HG03097 (cell line): ENCODE data around the gene XRCC5.
"Not testable (repeated sequence)": the region's sequence is repeated elsewhere in the genome, so short reads cannot be mapped to it uniquely, and the experiment has no call there.

ENCODE experiments used
- ATAC-seq: cut with Tn5 transposase; IDR thresholded peaks from one replicate; pipeline ENCODE4 v1.9.1; 2021; ENCODE audit not compliant: unreplicated experiment, low FRiP score

The XRCC5 gene

GRCh38 chr2:216108967-216109921, at the start of gene XRCC5:
TSS of gene XRCC5 (plus strand) at chr2:216109348. CDS start at chr2:216109437, 89 bp downstream.
- peak; percentile 52 for ATAC-seq

- no peak for ATAC-seq
These were observed 45.0 kb upstream of the XRCC5 start for GRCh38 chr2:216064014-216064630.

- ATAC-seq = no peak
These were observed 44.5 kb upstream of the XRCC5 start for GRCh38 chr2:216064665-216065064.

- no peak for ATAC-seq
These were observed 42.9 kb upstream of the XRCC5 start for GRCh38 chr2:216066230-216066629.

- no peak for ATAC-seq
These were observed 40.1 kb upstream of the XRCC5 start for GRCh38 chr2:216069028-216069427.

GRCh38 chr2:216070195-216070594, 39.0 kb upstream of the XRCC5 start:
- ATAC-seq = no peak

GRCh38 chr2:216071111-216071851, 37.9 kb upstream of the XRCC5 start:
- no peak for ATAC-seq

- no peak for ATAC-seq
These were observed 36.7 kb upstream of the XRCC5 start for GRCh38 chr2:216072473-216072872.

GRCh38 chr2:216073773-216074172, 35.4 kb upstream of the XRCC5 start:
- no peak for ATAC-seq

GRCh38 chr2:216074380-216074779, 34.8 kb upstream of the XRCC5 start:
- no peak for ATAC-seq

GRCh38 chr2:216074794-216075193, 34.4 kb upstream of the XRCC5 start:
- ATAC-seq = no peak

GRCh38 chr2:216075510-216076485, 33.4 kb upstream of the XRCC5 start:
- no peak for ATAC-seq

GRCh38 chr2:216078776-216079175, 30.4 kb upstream of the XRCC5 start:
- ATAC-seq = no peak

GRCh38 chr2:216080048-216080447, 29.1 kb upstream of the XRCC5 start:
- ATAC-seq = not testable (repeated sequence)

- no peak for ATAC-seq
These were observed 28.1 kb upstream of the XRCC5 start for GRCh38 chr2:216081012-216081411.

- peak; percentile 80 for ATAC-seq
These were observed 27.5 kb upstream of the XRCC5 start, which contains the start of the genes PECR and TMEM169 for GRCh38 chr2:216081487-216082116. TSS of gene PECR (minus strand) at chr2:216081809. CDS start at chr2:216081741, 68 bp downstream. TSS of gene TMEM169 (plus strand) at chr2:216081919. CDS start at chr2:216095964, 14,045 bp downstream.

GRCh38 chr2:216082117-216082711, 26.9 kb upstream of the XRCC5 start:
- peak; percentile 10 for ATAC-seq

- ATAC-seq = no peak
These were observed 26.3 kb upstream of the XRCC5 start for GRCh38 chr2:216082805-216083204.
